ENCODE data around the gene NDUFS7.
A peak's percentile ranks its signal among the peaks of the same experiment; 100 is the strongest.

NDUFS7 gene

GRCh38 chr19:1388637-1389026 is 4.9 kb downstream of the NDUFS7 start:
- Mint-ChIP-seq H3K27ac (no peak overlapping the region), H3K4me1 (peaks cover 30% of the 10 kb centered on the region), H3K9me3 (no peaks in the 10 kb centered on the region), H3K27me3 (no peaks in the 10 kb centered on the region), H3K36me3 (peaks cover 49% of the 10 kb centered on the region), H3K4me3 (no peak overlapping the region)
- ATAC-seq = no peak

- Mint-ChIP-seq H3K27ac (no peak overlapping the region), H3K27me3 (no peaks in the 10 kb centered on the region), H3K9me3 (no peaks in the 10 kb centered on the region), H3K4me1 (peaks cover 26% of the 10 kb centered on the region), H3K36me3 (peaks cover 51% of the 10 kb centered on the region), H3K4me3 (no peak overlapping the region)
- ATAC-seq = no peak
Measured at GRCh38 chr19:1389033-1389940, 5.6 kb downstream of the NDUFS7 start.

GRCh38 chr19:1390890-1391423 is 7.2 kb downstream of the NDUFS7 start:
- Mint-ChIP-seq H3K36me3 (peaks cover 56% of the 10 kb centered on the region), H3K27ac (no peak overlapping the region), H3K9me3 (no peaks in the 10 kb centered on the region), H3K4me3 (no peak overlapping the region), H3K4me1 (peaks cover 15% of the 10 kb centered on the region), H3K27me3 (no peaks in the 10 kb centered on the region)
- no peak for ATAC-seq

- H3K27ac Mint-ChIP-seq = no peak overlapping the region
- peaks cover 4% of the 10 kb centered on the region for H3K4me1 Mint-ChIP-seq
- H3K9me3 Mint-ChIP-seq = no peaks in the 10 kb centered on the region
- H3K27me3 Mint-ChIP-seq = no peaks in the 10 kb centered on the region
- no peak for ATAC-seq
- H3K36me3 Mint-ChIP-seq = peaks cover 50% of the 10 kb centered on the region
- no peak overlapping the region for H3K4me3 Mint-ChIP-seq
Measured at GRCh38 chr19:1392407-1392806, 8.7 kb downstream of the NDUFS7 start.

- Mint-ChIP-seq H3K27ac (no peak overlapping the region), H3K36me3 (peaks cover 49% of the 10 kb centered on the region), H3K4me3 (no peak overlapping the region), H3K9me3 (no peaks in the 10 kb centered on the region), H3K27me3 (no peaks in the 10 kb centered on the region), H3K4me1 (peaks cover 4% of the 10 kb centered on the region)
- ATAC-seq = no peak
Measured at GRCh38 chr19:1392939-1393530, 9.3 kb downstream of the NDUFS7 start.

GRCh38 chr19:1393841-1394240 is 10.1 kb downstream of the NDUFS7 start:
- no peak for ATAC-seq
- H3K4me1 Mint-ChIP-seq = peaks cover 4% of the 10 kb centered on the region
- no peaks in the 10 kb centered on the region for H3K9me3 Mint-ChIP-seq
- no peaks in the 10 kb centered on the region for H3K27me3 Mint-ChIP-seq
- peaks cover 44% of the 10 kb centered on the region for H3K36me3 Mint-ChIP-seq
- no peak overlapping the region for H3K27ac Mint-ChIP-seq
- no peak overlapping the region for H3K4me3 Mint-ChIP-seq

- peaks cover 38% of the 10 kb centered on the region for H3K36me3 Mint-ChIP-seq
- H3K27ac Mint-ChIP-seq = no peak overlapping the region
- no peak overlapping the region for H3K4me3 Mint-ChIP-seq
- ATAC-seq = peak; percentile 50
- H3K4me1 Mint-ChIP-seq = peaks cover 4% of the 10 kb centered on the region
- H3K27me3 Mint-ChIP-seq = no peaks in the 10 kb centered on the region
- no peaks in the 10 kb centered on the region for H3K9me3 Mint-ChIP-seq
Measured at GRCh38 chr19:1394252-1395193, 10.8 kb downstream of the NDUFS7 start.

GRCh38 chr19:1395194-1396018 is 11.7 kb downstream of the NDUFS7 start:
- Mint-ChIP-seq H3K27ac (no peak overlapping the region), H3K9me3 (no peaks in the 10 kb centered on the region), H3K4me3 (no peak overlapping the region), H3K4me1 (peaks cover 4% of the 10 kb centered on the region), H3K36me3 (peaks cover 29% of the 10 kb centered on the region), H3K27me3 (no peaks in the 10 kb centered on the region)
- ATAC-seq = no peak

GRCh38 chr19:1396019-1396767 is 12.5 kb downstream of the NDUFS7 start:
- ATAC-seq = no peak
- no peak overlapping the region for H3K4me3 Mint-ChIP-seq
- H3K27ac Mint-ChIP-seq = no peak overlapping the region
- no peaks in the 10 kb centered on the region for H3K9me3 Mint-ChIP-seq
- peaks cover 21% of the 10 kb centered on the region for H3K36me3 Mint-ChIP-seq
- no peaks in the 10 kb centered on the region for H3K27me3 Mint-ChIP-seq
- H3K4me1 Mint-ChIP-seq = peaks cover 4% of the 10 kb centered on the region

GRCh38 chr19:1396768-1397679 is 13.3 kb downstream of the NDUFS7 start:
- H3K27ac Mint-ChIP-seq = no peak overlapping the region
- H3K36me3 Mint-ChIP-seq = peaks cover 18% of the 10 kb centered on the region
- no peaks in the 10 kb centered on the region for H3K9me3 Mint-ChIP-seq
- no peak overlapping the region for H3K4me3 Mint-ChIP-seq
- H3K27me3 Mint-ChIP-seq = no peaks in the 10 kb centered on the region
- ATAC-seq = no peak
- H3K4me1 Mint-ChIP-seq = peaks cover 4% of the 10 kb centered on the region

GRCh38 chr19:1397838-1398237 is 14.1 kb downstream of the NDUFS7 start:
- Mint-ChIP-seq H3K4me3 (no peak overlapping the region), H3K36me3 (peaks cover 12% of the 10 kb centered on the region), H3K9me3 (no peaks in the 10 kb centered on the region), H3K4me1 (peaks cover 11% of the 10 kb centered on the region), H3K27ac (no peak overlapping the region), H3K27me3 (peaks cover 6% of the 10 kb centered on the region)
- no peak for ATAC-seq

GRCh38 chr19:1399079-1399478 is 15.4 kb downstream of the NDUFS7 start:
- H3K27me3 Mint-ChIP-seq = peaks cover 18% of the 10 kb centered on the region
- no peak overlapping the region for H3K4me3 Mint-ChIP-seq

GRCh38 chr19:1399745-1400144 is 16.0 kb downstream of the NDUFS7 start:
- H3K4me3 Mint-ChIP-seq = no peak overlapping the region
- H3K27me3 Mint-ChIP-seq = peaks cover 18% of the 10 kb centered on the region
- H3K27ac Mint-ChIP-seq = no peak overlapping the region
- no peak for ATAC-seq
- no peaks in the 10 kb centered on the region for H3K9me3 Mint-ChIP-seq
- H3K4me1 Mint-ChIP-seq = peaks cover 19% of the 10 kb centered on the region
- H3K36me3 Mint-ChIP-seq = peaks cover 1% of the 10 kb centered on the region

More at GRCh38 chr19:1399079-1399478, 15.4 kb downstream of the NDUFS7 start:
- peaks cover 19% of the 10 kb centered on the region for H3K4me1 Mint-ChIP-seq
- H3K9me3 Mint-ChIP-seq = no peaks in the 10 kb centered on the region
- no peak overlapping the region for H3K27ac Mint-ChIP-seq
- peaks cover 5% of the 10 kb centered on the region for H3K36me3 Mint-ChIP-seq
- ATAC-seq = no peak
